ENCODE measurements around the gene PLLP. TPM values are rescaled to one million over a fixed set of nuclear protein-coding genes. Genes with fewer than 3 reads are reported as not detected.

PLLP gene
- total and polyA plus RNA-seq, 2 donors (not counting 1 experiment from before 2014, with no cell fraction given), result 0.15 TPM; not detected in 1

DNA sequence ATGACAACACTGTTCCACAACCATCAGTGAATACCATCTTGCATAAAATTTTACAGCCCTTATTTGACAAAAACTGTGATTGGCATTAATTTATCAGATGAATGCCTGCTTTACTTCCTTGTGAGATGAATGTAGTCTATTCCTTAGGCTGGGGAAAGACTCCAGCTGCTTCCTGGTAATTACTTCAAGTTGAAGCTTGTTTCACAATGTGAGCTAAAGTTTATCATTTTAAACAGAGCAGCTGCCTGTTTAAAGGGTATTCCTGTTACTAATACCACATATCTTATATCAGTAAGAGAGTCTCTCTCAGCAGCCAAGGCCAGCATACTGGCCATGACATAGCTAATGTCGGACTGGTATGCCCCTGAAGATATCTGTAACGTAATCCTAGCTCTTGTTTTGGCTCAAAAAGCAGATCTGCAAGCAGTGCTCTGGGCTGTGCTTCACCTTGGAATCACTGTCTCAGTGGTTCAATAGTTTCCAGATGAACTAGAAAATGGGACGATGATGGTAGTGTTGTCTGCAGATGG is 52.6 kb downstream of the PLLP start:
- no peak overlapping the region for H3K4me3 ChIP-seq (ENCODE audit: control extremely low read depth in 1 of 5, extremely low read depth in 1 of 5, insufficient read depth in 1 of 5, low read depth in 2 of 5, low read length in 4 of 5)
- no peaks in the 10 kb centered on the region for H3K27me3 ChIP-seq (replicated peaks in 1 of 4; ENCODE audit: control extremely low read depth in 1 of 4, control insufficient read depth in 3 of 4, insufficient read depth in 4 of 4, low read length in 3 of 4)
- no peaks in the 10 kb centered on the region for H4K20me1 ChIP-seq (ENCODE audit: control insufficient read depth, insufficient read depth, low read length, poor library complexity, severe bottlenecking)
- Mint-ChIP-seq H3K9me3 (ENCODE audit: insufficient read depth) (no peaks in the 10 kb centered on the region), H3K27ac (no peak overlapping the region), H3K4me3 (no peak overlapping the region), H3K4me1 (peaks cover 25% of the 10 kb centered on the region), H3K27me3 (no peaks in the 10 kb centered on the region)
- no peaks in the 10 kb centered on the region for H3K9me3 ChIP-seq (ENCODE audit: control extremely low read depth in 1 of 3, control insufficient read depth in 2 of 3, insufficient read depth in 1 of 3, low read length in 2 of 3)
- no peak overlapping the region for H2AFZ ChIP-seq (ENCODE audit: insufficient read depth, low read depth, low read length, poor library complexity, severe bottlenecking)
- ChIA-PET CTCF (interaction anchor here (1.3 kb wide), 1 partner anchor 9 kb away, joined by 5 read pairs; no protein-coding TSS in a partner anchor), POLR2A (no interaction called here)
- TF ChIP-seq EZH2 (IDR thresholded peaks at IDR 0.05; ENCODE audit: borderline replicate concordance, insufficient read depth, low read depth, low read length, poor library complexity, severe bottlenecking), result no peak
- peaks cover 23 to 24% of the 10 kb centered on the region in 2 donors for H3K4me1 ChIP-seq (ENCODE audit: control insufficient read depth in 2 of 2, insufficient read depth in 2 of 2, low read length in 2 of 2)
- ATAC-seq (ENCODE audit: low read depth) (no peak), DNase-seq (no peak)
- 100% methylated on average over 3 of the region's 3 CpGs for WGBS (ENCODE audit: insufficient coverage)
- H3K27ac ChIP-seq (ENCODE audit: low read length in 2 of 2), result no peak overlapping the region
- H3K4me2 ChIP-seq (replicated peaks; ENCODE audit: low read depth, low read length, poor library complexity, severe bottlenecking), result no peak overlapping the region
- intact Hi-C loops (cut with micrococcal nuclease), result no loop called here
- H3K36me3 ChIP-seq (replicated peaks in 1 of 2; ENCODE audit: control extremely low read depth in 1 of 2, control insufficient read depth in 1 of 2, extremely low read depth in 1 of 2, insufficient read depth in 2 of 2, low read length in 1 of 2), result peaks cover 13 to 50% of the 10 kb centered on the region in 2 experiments
- no peaks in the 10 kb centered on the region for H3K79me2 ChIP-seq (ENCODE audit: control insufficient read depth, insufficient read depth, low read length)
- no peak overlapping the region for H3K9ac ChIP-seq (ENCODE audit: low read length)

- H3K9me3 Mint-ChIP-seq (ENCODE audit: insufficient read depth), result no peaks in the 10 kb centered on the region
- H3K27ac ChIP-seq (ENCODE audit: low read length in 2 of 2), result no peak overlapping the region
- H3K4me3 ChIP-seq (ENCODE audit: control extremely low read depth in 1 of 5, extremely low read depth in 1 of 5, insufficient read depth in 1 of 5, low read depth in 2 of 5, low read length in 4 of 5), result no peak overlapping the region
- ATAC-seq (ENCODE audit: low read depth), result no peak
- peaks cover 2% of the 10 kb centered on the region for H3K4me1 Mint-ChIP-seq
- no peak overlapping the region for H3K4me3 Mint-ChIP-seq
- no peak overlapping the region for H3K4me2 ChIP-seq (replicated peaks; ENCODE audit: low read depth, low read length, poor library complexity, severe bottlenecking)
- H3K27me3 Mint-ChIP-seq, result no peaks in the 10 kb centered on the region
- POLR2A ChIA-PET, result no interaction called here
- TF ChIP-seq, protein P1, sequence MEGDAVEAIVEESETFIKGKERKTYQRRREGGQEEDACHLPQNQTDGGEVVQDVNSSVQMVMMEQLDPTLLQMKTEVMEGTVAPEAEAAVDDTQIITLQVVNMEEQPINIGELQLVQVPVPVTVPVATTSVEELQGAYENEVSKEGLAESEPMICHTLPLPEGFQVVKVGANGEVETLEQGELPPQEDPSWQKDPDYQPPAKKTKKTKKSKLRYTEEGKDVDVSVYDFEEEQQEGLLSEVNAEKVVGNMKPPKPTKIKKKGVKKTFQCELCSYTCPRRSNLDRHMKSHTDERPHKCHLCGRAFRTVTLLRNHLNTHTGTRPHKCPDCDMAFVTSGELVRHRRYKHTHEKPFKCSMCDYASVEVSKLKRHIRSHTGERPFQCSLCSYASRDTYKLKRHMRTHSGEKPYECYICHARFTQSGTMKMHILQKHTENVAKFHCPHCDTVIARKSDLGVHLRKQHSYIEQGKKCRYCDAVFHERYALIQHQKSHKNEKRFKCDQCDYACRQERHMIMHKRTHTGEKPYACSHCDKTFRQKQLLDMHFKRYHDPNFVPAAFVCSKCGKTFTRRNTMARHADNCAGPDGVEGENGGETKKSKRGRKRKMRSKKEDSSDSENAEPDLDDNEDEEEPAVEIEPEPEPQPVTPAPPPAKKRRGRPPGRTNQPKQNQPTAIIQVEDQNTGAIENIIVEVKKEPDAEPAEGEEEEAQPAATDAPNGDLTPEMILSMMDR (IDR thresholded peaks at IDR 0.05), result no peak
- TF ChIP-seq EZH2 (IDR thresholded peaks at IDR 0.05; ENCODE audit: borderline replicate concordance, insufficient read depth, low read depth, low read length, poor library complexity, severe bottlenecking), result no peak
- intact Hi-C loops (cut with micrococcal nuclease), result no loop called here
- no peaks in the 10 kb centered on the region for H4K20me1 ChIP-seq (ENCODE audit: control insufficient read depth, insufficient read depth, low read length, poor library complexity, severe bottlenecking)
- no peaks in the 10 kb centered on the region for H3K9me3 ChIP-seq (ENCODE audit: control extremely low read depth in 1 of 3, control insufficient read depth in 2 of 3, insufficient read depth in 1 of 3, low read length in 2 of 3)
- peaks cover 12 to 74% of the 10 kb centered on the region in 2 experiments for H3K36me3 ChIP-seq (replicated peaks in 1 of 2; ENCODE audit: control extremely low read depth in 1 of 2, control insufficient read depth in 1 of 2, extremely low read depth in 1 of 2, insufficient read depth in 2 of 2, low read length in 1 of 2)
- DNase-seq, result no peak
- H3K4me1 ChIP-seq (ENCODE audit: control insufficient read depth in 2 of 2, insufficient read depth in 2 of 2, low read length in 2 of 2), result no peaks in the 10 kb centered on the region
- H3K27ac Mint-ChIP-seq, result no peak overlapping the region
- no peaks in the 10 kb centered on the region for H3K79me2 ChIP-seq (ENCODE audit: control insufficient read depth, insufficient read depth, low read length)
- no peak overlapping the region for H3K9ac ChIP-seq (ENCODE audit: low read length)
- WGBS (ENCODE audit: insufficient coverage), result no CpG with 5 or more reads among the region's 1 CpG
- H2AFZ ChIP-seq (ENCODE audit: insufficient read depth, low read depth, low read length, poor library complexity, severe bottlenecking), result no peak overlapping the region
- H3K27me3 ChIP-seq (replicated peaks in 1 of 4; ENCODE audit: control extremely low read depth in 1 of 4, control insufficient read depth in 3 of 4, insufficient read depth in 4 of 4, low read length in 3 of 4), result no peaks in the 10 kb centered on the region
- CTCF ChIA-PET, result no interaction called here
These were observed 55.4 kb downstream of the PLLP start for GRCh38 chr16:57229079-57229478.
